ENCODE results near the gene TSSK6. TPM values are rescaled to one million over a fixed set of nuclear protein-coding genes. Genes with fewer than 3 reads are reported as not detected.
"Not testable (repeated sequence)": the region's sequence is repeated elsewhere in the genome, so short reads cannot be mapped to it uniquely, and the experiment has no call there.

The TSSK6 gene
- polyA plus RNA-seq, 1 donor = 1.2 TPM

- no peak for DNase-seq
These were observed 28.0 kb downstream of the TSSK6 start for GRCh38 chr19:19487077-19487949.

DNA sequence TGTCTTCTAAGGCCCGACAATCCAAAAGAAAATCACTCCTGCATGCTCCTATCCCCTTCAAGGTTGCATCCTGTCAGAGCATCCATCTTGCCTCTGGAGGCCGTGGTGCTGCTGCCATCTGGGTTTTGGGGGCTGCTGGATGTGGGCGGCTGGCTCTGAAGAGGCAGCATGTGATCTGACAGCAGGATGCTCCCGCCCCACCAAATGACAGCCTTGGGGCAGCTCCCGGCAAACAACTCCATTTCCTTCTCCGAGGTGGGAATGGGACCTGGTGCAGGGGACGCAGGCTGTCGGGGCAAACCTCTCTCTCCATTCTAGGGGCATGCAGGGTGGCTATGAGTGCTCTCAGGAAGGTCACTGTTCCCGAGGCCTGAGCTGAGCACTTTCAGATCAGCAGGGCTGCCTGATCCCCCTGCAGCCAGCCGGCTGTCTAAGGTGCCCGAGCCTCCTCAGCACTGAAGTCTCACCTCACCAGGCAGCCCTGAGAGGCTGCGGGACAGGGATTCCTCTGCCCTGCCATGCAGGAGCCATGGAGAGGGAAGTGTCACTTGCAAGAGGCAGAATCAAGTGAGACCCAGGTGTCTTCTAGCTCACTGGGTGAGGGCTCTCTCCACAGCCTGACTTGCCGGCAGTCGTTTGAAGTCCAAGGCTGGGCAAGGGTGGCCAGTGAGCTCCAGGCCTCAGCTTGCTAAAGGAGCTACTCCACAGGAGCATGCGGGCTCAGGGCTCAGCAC lies 28.8 kb downstream of the TSSK6 start:
- no peak for DNase-seq

DNA sequence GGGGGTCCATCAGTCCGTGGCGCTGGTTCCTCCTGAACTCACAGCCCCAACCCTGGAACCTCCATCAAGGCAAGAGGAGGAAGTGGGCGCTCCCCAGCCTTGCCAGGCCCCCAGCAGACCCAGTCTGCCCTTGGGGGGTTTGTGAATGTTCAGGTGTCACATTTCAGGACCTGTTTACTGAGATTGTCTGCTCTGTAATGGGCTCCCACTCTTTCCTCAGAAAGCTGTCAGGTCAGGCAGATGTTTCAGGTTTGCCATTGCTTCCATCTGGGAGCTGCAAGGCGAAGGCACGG lies 29.4 kb downstream of the TSSK6 start:
- no peak for DNase-seq

GRCh38 chr19:19485161-19485997 lies 30.0 kb downstream of the TSSK6 start:
- no peak for DNase-seq

- peak; percentile 69 for DNase-seq
These were observed 32.3 kb downstream of the TSSK6 start for GRCh38 chr19:19482809-19483596.

DNA sequence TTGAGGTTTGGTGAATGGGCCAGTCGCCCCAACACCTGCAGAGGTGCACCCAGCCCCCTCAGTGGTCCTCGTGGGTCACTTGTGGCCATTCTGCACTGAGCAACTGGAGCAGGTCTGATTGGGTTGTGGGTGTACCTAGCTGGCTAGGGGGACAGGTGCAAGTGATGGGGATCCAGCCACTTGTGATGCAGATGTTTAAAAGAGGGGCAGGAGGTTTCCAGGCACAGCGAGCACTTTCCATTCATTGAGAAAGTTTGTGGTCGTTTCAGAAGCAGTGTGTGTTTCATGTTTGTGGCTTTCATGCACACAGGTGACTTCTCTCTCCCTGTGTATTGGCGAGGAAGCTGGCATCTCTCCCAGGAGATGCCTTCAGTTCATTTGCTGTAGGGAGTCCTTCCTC lies 34.7 kb downstream of the TSSK6 start:
- no peak for DNase-seq

- DNase-seq = no peak
These were observed 37.5 kb downstream of the TSSK6 start for GRCh38 chr19:19477705-19478383.

DNA sequence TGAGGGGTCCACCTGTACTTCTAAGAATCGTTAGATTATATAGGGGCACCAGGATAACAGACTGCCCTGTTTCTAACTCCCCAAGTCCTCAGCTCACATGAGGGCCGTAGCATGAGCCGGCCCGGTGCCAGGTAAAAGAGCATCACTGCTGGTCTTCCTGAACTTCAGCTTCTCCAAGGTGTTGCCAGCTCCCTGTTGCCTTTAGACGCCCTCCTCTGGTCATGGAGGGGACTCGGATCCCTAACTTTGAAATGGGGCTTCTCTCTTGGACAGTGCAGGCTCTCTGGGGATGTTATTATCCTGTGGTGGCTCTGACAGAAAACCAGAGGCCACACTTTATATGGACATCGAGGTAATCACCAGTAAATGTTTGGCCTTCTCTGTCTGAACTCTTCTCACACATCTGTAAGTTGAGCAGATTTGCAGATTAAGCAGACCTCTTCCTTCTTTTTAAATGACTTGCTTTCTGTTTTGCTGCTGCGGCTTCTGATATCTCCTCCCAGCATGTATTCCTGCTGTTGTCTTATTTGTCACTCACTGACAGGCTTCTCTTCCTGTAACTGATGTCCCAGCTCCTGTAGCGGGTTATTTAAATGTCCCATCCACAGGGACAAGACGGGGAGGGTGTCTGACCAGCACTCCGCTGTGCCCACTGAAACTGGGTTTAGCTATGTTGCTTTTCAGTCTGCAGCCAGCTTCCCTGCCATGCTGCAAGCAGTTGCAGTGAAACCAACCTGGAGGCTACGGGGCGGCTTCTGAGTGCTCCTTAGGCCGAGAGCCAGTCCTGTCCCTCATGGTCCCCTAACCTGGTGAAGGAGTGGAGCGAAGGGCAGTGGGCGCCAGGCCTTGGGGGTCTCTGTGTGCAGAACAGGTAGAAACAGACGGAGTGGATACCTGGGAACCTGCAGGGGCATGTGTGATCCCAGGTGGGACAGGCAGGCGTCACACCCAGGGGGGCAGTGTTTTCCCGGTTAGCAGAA lies 39.2 kb downstream of the TSSK6 start:
- no peak for DNase-seq

- no peak for DNase-seq
These were observed 40.2 kb downstream of the TSSK6 start for GRCh38 chr19:19475015-19475765.

DNA sequence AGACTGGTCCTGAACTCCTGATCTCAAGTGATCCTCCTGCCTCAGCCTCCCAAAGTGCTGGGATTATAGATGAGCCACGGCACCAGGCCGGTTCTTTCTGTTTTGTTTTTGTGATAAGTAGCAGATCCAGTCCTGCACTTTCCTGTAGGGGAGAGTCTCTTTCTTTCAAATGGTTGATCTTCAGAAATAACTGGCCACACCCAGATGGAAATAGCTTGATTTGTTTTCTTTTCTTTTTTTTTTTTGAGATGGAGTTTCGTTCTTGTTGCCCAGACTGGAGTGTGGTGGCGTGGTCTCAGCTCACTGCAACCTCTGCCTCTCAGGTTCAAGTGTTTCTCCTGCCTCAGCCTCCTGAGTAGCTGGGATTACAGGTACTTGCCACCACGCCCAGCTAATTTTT lies 43.2 kb downstream of the TSSK6 start:
- not testable (repeated sequence) for DNase-seq

- no peak for DNase-seq
These were observed 43.7 kb downstream of the TSSK6 start for GRCh38 chr19:19471682-19472081.

- DNase-seq = no peak
These were observed 44.8 kb downstream of the TSSK6 start for GRCh38 chr19:19470579-19470978.

DNA sequence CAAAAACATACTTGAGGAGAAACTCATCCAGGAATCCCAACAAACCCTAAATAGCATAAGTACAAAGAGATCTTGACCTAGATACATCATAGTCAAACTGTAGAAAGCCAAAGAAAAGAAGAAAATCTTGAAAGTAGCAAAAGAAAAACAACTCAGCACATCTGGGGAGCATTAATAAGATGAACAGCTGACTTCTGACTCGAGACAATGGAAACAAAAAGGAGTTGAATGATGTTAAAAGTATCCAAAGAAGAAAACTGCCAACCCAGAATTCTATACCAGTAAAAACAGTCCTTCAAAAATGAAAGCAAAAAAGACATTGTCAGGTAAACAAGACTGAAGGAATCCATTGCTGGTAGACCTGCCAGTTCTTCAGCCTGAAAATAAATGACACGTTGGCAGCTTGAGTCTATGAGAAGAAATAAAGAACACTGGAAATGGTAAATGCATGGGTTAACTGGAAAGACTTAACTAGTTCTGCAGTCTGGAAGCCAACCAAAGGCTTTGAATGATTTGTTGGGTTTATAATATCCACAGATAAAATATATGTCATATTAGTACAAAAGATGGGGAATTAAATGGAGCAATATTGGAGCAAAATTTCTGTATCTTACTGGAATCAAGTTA lies 46.8 kb downstream of the TSSK6 start:
- no peak for DNase-seq

DNA sequence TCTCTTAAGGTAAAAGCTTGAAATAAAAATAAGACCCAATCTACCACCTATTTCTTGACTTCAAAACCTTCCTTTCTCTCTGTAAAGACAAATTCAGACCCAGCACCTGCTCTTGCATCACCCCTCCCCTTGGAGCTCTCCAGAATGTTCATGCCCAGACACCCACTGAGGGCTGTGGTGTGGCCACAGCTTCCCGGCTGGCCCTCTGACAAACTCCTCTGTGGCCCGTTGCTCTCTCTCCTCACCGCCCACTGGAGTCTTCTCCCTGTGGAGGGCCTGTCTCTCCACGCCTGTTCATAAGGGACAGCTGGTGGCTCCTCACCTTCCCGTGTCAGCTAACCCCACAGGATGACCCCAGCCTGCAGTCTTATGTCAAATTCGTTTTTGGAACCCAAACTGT lies 49.1 kb downstream of the TSSK6 start:
- DNase-seq = no peak

- DNase-seq = no peak
These were observed 49.8 kb downstream of the TSSK6 start for GRCh38 chr19:19465436-19466070.

DNA sequence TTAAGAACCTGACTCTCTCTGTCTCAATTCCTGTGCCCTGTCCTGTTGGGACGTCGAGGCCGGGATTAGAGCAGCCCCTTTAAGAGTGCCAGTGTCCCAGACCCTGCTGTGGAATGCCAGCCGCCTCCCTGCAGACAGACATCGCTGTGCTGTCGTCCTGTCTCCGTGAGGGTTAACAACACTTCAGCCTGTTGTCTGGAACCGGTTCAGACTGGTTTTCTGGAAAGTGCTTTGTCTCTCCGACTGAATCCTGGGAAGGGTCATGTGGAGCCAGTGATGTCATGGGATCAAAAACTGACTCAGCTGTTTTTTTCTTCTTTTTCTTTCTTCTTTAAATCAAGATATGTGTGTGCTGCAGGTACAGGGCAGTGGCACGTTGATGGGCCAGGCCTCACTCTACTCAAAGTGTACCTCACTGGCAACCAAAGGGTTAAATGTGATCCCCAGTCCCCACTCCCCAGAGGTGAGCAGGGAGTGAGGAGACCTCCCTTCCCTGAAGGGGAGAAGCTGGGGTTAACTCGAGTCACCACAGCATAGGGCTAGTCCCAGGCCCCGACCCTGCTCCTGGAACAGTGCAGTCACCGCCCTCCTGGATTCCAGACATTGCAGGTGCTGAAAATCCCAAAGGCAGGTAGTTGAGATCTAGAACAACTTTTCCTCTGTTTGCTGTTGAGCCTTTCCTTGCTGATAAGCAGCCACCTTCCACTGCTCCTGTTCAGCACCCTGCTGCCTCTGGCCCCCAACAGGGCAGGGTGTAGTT lies 50.8 kb downstream of the TSSK6 start:
- DNase-seq = no peak
